OCI-LY7 (cell line): ENCODE data around the gene KCNJ9. TPM values are rescaled to one million over a fixed set of nuclear protein-coding genes. Genes with fewer than 3 reads are reported as not detected.
A peak's percentile ranks its signal among the peaks of the same experiment; 100 is the strongest.

ENCODE experiments used
- BruUV-seq: library from RNA; stranded (reverse); fragments of 400-500 nt; replicated peaks from 2 replicates; lab custom pipeline; 2021; lab: Mats Ljungman, UMichigan
- CTCF ChIA-PET: fragments of 300-600 bp; sonication (Branson Sonifier 250); formaldehyde crosslinking; loops from one replicate; lab custom pipeline; 2022; ENCODE audit warnings: antibody characterized with exemption; ENCODE audit not compliant: unreplicated experiment; lab: Charles Lee
- POLR2A ChIA-PET: fragments of 300-600 bp; sonication (Branson Sonifier 250); formaldehyde crosslinking; loops from one replicate; lab custom pipeline; 2022; ENCODE audit warnings: antibody characterized with exemption; lab: Charles Lee
- DNase-seq: peaks from one replicate; pipeline ENCODE4 v3.0.0-alpha.2; 2015; ENCODE audit warnings: low spot score
- H2AFZ ChIP-seq: fragments of 200-600 bp; sonication (generic), shearing (Covaris generic); 2 replicates; pipeline ENCODE4 v1.6.1; 2014; ENCODE audit warnings: mild to moderate bottlenecking, antibody characterized with exemption, low read length, moderate library complexity
- H3K27ac ChIP-seq: fragments of 200-600 bp; sonication (generic); 2 replicates; pipeline ENCODE4 v1.5.1; 2014; ENCODE audit warnings: mixed run types, low read depth, mild to moderate bottlenecking, moderate library complexity, low read length, inconsistent platforms; ENCODE audit not compliant: poor library complexity, severe bottlenecking
- H3K36me3 ChIP-seq: fragments of 200-600 bp; sonication (generic); 2 replicates; pipeline ENCODE4 v1.6.1; 2014; ENCODE audit warnings: mild to moderate bottlenecking, antibody characterized with exemption, low read length, moderate library complexity, mixed read lengths; ENCODE audit not compliant: insufficient read depth
- H3K4me1 ChIP-seq: fragments of 200-600 bp; sonication (generic); 2 replicates; pipeline ENCODE4 v1.5.1; 2014; ENCODE audit warnings: mild to moderate bottlenecking, low read length; ENCODE audit not compliant: insufficient read depth, poor library complexity, severe bottlenecking
- H3K4me2 ChIP-seq: fragments of 200-600 bp; sonication (generic); 2 replicates; pipeline ENCODE4 v1.6.1; 2014; ENCODE audit warnings: mild to moderate bottlenecking, low read length
- H3K4me3 ChIP-seq: fragments of 200-600 bp; sonication (generic); 2 replicates; pipeline ENCODE4 v1.5.1; 2014; ENCODE audit warnings: mild to moderate bottlenecking, low read depth, low read length; ENCODE audit not compliant: poor library complexity, severe bottlenecking
- H3K79me2 ChIP-seq: fragments of 200-600 bp; sonication (generic); 2 replicates; pipeline ENCODE4 v1.6.1; 2016; ENCODE audit warnings: low read depth, mild to moderate bottlenecking, low read length, moderate library complexity, mixed read lengths; ENCODE audit not compliant: insufficient read depth
- H3K9me2 ChIP-seq: fragments of 200-600 bp; sonication (generic); 2 replicates; pipeline ENCODE4 v1.6.1; 2016; ENCODE audit warnings: mild to moderate bottlenecking, low read length, mixed read lengths; ENCODE audit not compliant: insufficient read depth
- H3K9me3 ChIP-seq: fragments of 200-600 bp; sonication (generic); 2 replicates; pipeline ENCODE4 v1.6.1; 2014; ENCODE audit warnings: mild to moderate bottlenecking, mixed run types, low read length, mixed read lengths
- H4K20me1 ChIP-seq: fragments of 200-600 bp; sonication (generic); 2 replicates; pipeline ENCODE4 v1.6.1; 2014; ENCODE audit warnings: mild to moderate bottlenecking, antibody characterized with exemption, low read length, moderate library complexity, mixed read lengths; ENCODE audit not compliant: insufficient read depth
- CTCF ChIP-seq: fragments of 200-600 bp; sonication (generic); conservative IDR thresholded peaks from 2 replicates; pipeline ENCODE4 v1.5.1; 2014; ENCODE audit warnings: mild to moderate bottlenecking, antibody characterized with exemption, low read length, moderate library complexity, mixed read lengths
- EZH2phosphoT487 ChIP-seq: fragments of 200-600 bp; sonication (generic); IDR thresholded peaks from 2 replicates; pipeline ENCODE4 v1.6.1; 2018; ENCODE audit warnings: low read depth, borderline replicate concordance, mild to moderate bottlenecking, mixed run types, antibody characterized with exemption, low read length, moderate library complexity, mixed read lengths
- intact Hi-C: fragments of 100-400 bp; cut with micrococcal nuclease; formaldehyde crosslinking; loops from one replicate; pipeline ENCODE4 v1.10.0; 2022; ENCODE audit not compliant: unreplicated experiment
- total RNA-seq, 2 experiments: library from RNA; depleted of rRNA in 1 of 2; stranded (reverse); fragments of >200 nt in 1 of 2; shearing (Covaris generic) in 1 of 2; gene quantifications; 2 replicates each; pipeline ENCODE4 v1.2.3, GENCODE V29; 2014 to 2022

KCNJ9 gene
- total RNA-seq, 2 experiments from 2014 or later = not detected

- TF ChIP-seq EZH2phosphoT487 (no peak), CTCF (no peak)
- H4K20me1 ChIP-seq = no peaks in the 10 kb centered on the region
- H3K36me3 ChIP-seq = 0 out of 2 replicates have a peak, but pooled peaks cover 2% of the 10 kb centered on the region
- peak overlapping the region; percentile 82; the same call in 1 of the 2 replicates for H2AFZ ChIP-seq
- peak overlapping the region; percentile 78 for H3K4me2 ChIP-seq
- peaks cover 47% of the 10 kb centered on the region for H3K4me1 ChIP-seq
- H3K27ac ChIP-seq = peak overlapping the region; percentile 6
- intact Hi-C loops = no loop called here
- no peak for DNase-seq
- H3K4me3 ChIP-seq = no peak overlapping the region
- no TSS peak for BruUV-seq
- CTCF ChIA-PET = interaction anchor here (2.2 kb wide), 1 partner anchor 152 kb away, joined by 8 read pairs; no protein-coding TSS in a partner anchor
- no peaks in the 10 kb centered on the region for H3K9me2 ChIP-seq
- H3K79me2 ChIP-seq = peaks cover 8% of the 10 kb centered on the region; the same call in 1 of the 2 replicates
- POLR2A ChIA-PET = interaction anchor here (1.5 kb wide), 1 partner anchor 152 kb away, joined by 5 read pairs; no protein-coding TSS in a partner anchor
- no peaks in the 10 kb centered on the region for H3K9me3 ChIP-seq
These were observed 18.5 kb downstream of the KCNJ9 start for GRCh38 chr1:160099716-160100375.

- peak overlapping the region; percentile 84 for H2AFZ ChIP-seq
- peaks cover 42% of the 10 kb centered on the region for H3K4me1 ChIP-seq
- no peaks in the 10 kb centered on the region for H3K9me3 ChIP-seq
- TF ChIP-seq EZH2phosphoT487 (no peak), CTCF (peak; percentile 98)
- peak overlapping the region; percentile 42 for H3K4me2 ChIP-seq
- H3K79me2 ChIP-seq = peaks cover 8% of the 10 kb centered on the region; the same call in 1 of the 2 replicates
- peak; percentile 86 for DNase-seq
- H3K36me3 ChIP-seq = no peaks in the 10 kb centered on the region
- H4K20me1 ChIP-seq = no peaks in the 10 kb centered on the region
- no peaks in the 10 kb centered on the region for H3K9me2 ChIP-seq
- no peak overlapping the region for H3K4me3 ChIP-seq
- ChIA-PET POLR2A (interaction anchor here (1.1 to 1.5 kb wide), 3 partner anchors 151 to 183 kb away, joined by 4 to 5 read pairs (median 4); no protein-coding TSS in a partner anchor), CTCF (interaction anchor here (0.8 to 1.2 kb wide), 3 partner anchors 151 to 276 kb away, joined by 4 to 8 read pairs (median 7); no protein-coding TSS in a partner anchor)
- no TSS peak for BruUV-seq
- no peak overlapping the region for H3K27ac ChIP-seq
- intact Hi-C loops = loop anchor here (1.0 kb wide), 5 partner anchors 92 to 275 kb away; partner anchors contain the start of gene PEX19
These were observed 19.8 kb downstream of the KCNJ9 start for GRCh38 chr1:160101037-160101716.
